GM23248 (cell line): ENCODE results near the gene DAB2IP.

Experiments
- EZH2 ChIP-seq: fragments of 200-600 bp; sonication (generic); IDR thresholded peaks from 2 replicates; pipeline ENCODE4 v1.6.1; 2018; ENCODE audit warnings: antibody characterized with exemption, mild to moderate bottlenecking; ENCODE audit not compliant: insufficient read depth, poor library complexity, severe bottlenecking
- EZH2phosphoT487 ChIP-seq: fragments of 200-600 bp; sonication (generic); IDR thresholded peaks from 2 replicates; pipeline ENCODE4 v1.6.1; 2018; ENCODE audit warnings: antibody characterized with exemption, moderate library complexity, mild to moderate bottlenecking, low read depth; ENCODE audit not compliant: insufficient read depth

GRCh38 chr9:121694001-121694400, 42.6 kb downstream of the DAB2IP start:
- TF ChIP-seq EZH2phosphoT487 (no peak), EZH2 (no peak)
